Ovary (tissue), 3 donors: ENCODE data around the gene PSIP1.

Source experiments
- CTCF ChIP-seq, 3 donors: fragments of 450-650 bp in 2 of 3; fragments of 200-600 bp in 1 of 3; IDR thresholded peaks; one replicate each; pipeline versions ENCODE4 v1.5.1 to v1.8.0; 2016 to 2022; ENCODE audit warnings: antibody characterized with exemption in 3 of 3, mild to moderate bottlenecking in 1 of 3
- EP300 ChIP-seq: sonication (generic); formaldehyde crosslinking; IDR thresholded peaks from one replicate; pipeline ENCODE4 v1.6.1; 2017; ENCODE audit warnings: antibody characterized with exemption
- POLR2A ChIP-seq: fragments of 450-650 bp; IDR thresholded peaks from one replicate; pipeline ENCODE4 v1.6.1; 2017; ENCODE audit warnings: antibody characterized with exemption, mild to moderate bottlenecking, moderate library complexity
- donor health status: DM: no; HTN: no; CAD: no.

GRCh38 chr9:15522130-15522755 is 11.5 kb upstream of the PSIP1 start:
- no peak for TF ChIP-seq CTCF (IDR thresholded peaks at IDR 0.05)
- TF ChIP-seq EP300 = no peak
- TF ChIP-seq POLR2A = no peak
